HG03175 (cell line): ENCODE measurements around the gene PLPP7.
"Not testable (repeated sequence)": the region's sequence is repeated elsewhere in the genome, so short reads cannot be mapped to it uniquely, and the experiment has no call there.

ENCODE experiments used
- ATAC-seq: cut with Tn5 transposase; IDR thresholded peaks from one replicate; pipeline ENCODE4 v1.9.1; 2021; ENCODE audit warnings: mild to moderate bottlenecking, moderate library complexity; ENCODE audit not compliant: unreplicated experiment

PLPP7 gene

GRCh38 chr9:131266266-131267229, 23.0 kb upstream of the PLPP7 start:
- ATAC-seq: no peak

- ATAC-seq: no peak
These were observed 19.1 kb upstream of the PLPP7 start for GRCh38 chr9:131270171-131271015.

- not testable (repeated sequence) for ATAC-seq
These were observed 18.6 kb upstream of the PLPP7 start for GRCh38 chr9:131271016-131271273.

DNA sequence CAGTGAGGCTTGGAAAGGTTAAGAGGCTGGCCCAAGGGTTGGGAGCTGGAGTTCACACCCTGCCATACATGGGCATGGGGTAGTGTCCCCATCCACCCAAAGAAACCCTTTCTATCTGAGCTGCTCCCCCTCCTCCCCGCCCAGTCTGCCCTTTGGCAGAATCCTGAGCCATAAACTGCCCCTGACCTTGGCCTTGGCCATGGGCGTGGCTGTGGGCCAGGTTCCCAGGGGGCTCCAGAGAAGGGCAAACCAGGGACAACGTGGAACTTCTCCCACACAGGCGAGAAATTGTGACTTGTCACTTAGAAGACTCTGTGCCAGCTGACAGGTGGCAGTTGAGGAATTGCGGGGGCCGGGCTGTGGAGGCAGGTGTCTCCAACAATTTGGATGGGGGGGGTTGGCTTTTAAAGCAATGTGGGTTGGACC, 18.0 kb upstream of the PLPP7 start:
- no peak for ATAC-seq

- no peak for ATAC-seq
These were observed 17.3 kb upstream of the PLPP7 start for GRCh38 chr9:131272212-131272611.

GRCh38 chr9:131273146-131273855, 16.2 kb upstream of the PLPP7 start:
- ATAC-seq: no peak

DNA sequence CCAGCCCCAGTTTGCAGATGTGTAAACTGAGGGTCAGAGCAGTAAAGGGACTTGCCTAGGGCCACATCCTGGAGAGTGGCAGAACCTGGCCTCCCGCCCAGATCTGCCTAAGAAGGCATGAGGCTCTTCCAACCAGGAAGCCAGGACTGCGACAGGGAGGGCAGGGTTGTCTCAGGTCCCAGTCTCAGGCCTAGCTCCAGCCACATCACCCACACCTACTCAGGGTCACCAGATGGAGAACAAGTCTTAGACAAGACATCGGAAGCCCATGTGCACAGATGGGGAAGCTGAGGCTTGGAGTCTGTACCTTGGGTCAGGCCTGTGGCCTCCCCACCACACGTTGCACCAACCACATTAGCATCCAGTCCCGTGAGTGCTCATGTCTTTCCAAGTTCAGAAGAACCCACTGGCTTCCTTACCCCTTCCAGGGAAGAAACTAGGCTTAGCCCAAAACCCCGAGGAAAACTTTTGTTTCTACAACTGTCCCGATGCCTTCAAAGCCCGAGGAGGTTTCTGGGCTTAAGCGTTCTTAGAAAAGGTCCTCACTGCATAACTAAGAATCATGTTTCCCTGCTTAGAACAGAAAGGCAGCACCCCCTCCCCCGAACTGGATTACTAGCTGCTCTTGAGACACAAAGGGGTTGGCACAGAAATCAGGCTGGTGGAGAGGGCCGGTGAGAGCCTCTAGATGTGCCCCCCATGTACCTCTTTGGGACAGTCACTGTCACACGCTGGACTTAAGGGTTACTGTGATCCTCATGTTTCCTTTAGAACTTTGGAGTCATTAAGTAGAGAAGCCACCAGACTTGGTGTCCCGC, 15.5 kb upstream of the PLPP7 start:
- no peak for ATAC-seq

- ATAC-seq: no peak
These were observed 14.7 kb upstream of the PLPP7 start for GRCh38 chr9:131274674-131275331.

DNA sequence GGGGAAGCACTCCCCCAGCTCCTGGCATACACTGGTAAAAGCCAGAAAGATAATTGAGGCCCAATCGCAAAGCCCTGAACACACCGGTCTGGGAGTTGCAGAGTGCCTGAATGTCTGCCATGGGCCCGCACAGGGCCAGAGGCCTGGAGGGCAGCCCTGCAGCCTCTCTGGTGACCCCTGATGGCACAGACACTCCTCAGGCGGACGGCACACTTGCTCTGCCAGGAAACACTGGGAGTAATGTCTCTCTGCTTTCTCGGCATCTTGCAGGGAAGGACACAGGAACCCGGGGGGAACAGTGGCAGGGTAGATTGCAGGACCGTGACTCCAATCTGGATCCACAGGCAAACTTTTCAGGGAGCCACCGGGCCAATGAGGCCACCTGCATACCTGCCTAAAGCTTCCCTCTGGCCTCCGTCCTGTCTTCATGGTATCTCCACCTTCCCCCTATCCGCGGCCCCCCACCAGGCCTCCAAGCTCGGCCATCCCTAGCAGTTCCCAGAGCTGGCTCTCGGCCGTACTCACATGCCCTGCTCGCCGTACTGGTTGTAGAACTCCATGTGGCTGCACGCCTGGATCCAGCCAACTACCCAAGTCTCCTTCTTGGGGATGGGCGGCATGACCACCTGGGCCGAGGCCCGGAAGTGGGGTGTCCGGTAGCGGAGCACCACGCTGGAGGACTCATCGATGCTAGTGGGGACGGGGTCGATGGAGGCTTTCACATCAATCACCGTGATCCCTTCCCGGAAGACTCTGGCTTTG, 14.0 kb upstream of the PLPP7 start:
- no peak for ATAC-seq

- ATAC-seq: no peak
These were observed 13.2 kb upstream of the PLPP7 start, which contains the start of gene FAM78A for GRCh38 chr9:131276094-131276888. Gene FAM78A (minus strand): TSS chr9:131276510. CDS start chr9:131276179, 331 bp downstream.

DNA sequence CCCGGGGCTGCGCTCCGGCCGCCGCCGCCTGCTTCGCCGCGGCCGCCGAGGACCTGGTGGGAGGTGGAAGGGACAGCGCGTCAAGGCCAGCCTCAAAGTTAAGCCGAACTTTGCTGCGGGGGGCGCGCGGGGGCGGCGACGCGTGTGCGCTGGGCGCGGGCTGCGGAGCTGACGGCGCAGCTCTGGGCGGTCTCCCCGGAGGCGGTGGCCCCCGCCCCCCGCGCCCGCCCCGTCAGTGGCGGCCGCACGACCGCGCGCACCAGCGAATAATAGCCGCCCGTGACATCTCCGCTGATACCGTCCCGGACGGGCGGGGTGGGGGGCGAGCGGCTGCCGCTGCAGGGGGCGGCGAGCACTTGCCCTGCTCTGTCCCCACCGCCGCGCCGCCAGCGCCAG, 12.6 kb upstream of the PLPP7 start:
- ATAC-seq: no peak

DNA sequence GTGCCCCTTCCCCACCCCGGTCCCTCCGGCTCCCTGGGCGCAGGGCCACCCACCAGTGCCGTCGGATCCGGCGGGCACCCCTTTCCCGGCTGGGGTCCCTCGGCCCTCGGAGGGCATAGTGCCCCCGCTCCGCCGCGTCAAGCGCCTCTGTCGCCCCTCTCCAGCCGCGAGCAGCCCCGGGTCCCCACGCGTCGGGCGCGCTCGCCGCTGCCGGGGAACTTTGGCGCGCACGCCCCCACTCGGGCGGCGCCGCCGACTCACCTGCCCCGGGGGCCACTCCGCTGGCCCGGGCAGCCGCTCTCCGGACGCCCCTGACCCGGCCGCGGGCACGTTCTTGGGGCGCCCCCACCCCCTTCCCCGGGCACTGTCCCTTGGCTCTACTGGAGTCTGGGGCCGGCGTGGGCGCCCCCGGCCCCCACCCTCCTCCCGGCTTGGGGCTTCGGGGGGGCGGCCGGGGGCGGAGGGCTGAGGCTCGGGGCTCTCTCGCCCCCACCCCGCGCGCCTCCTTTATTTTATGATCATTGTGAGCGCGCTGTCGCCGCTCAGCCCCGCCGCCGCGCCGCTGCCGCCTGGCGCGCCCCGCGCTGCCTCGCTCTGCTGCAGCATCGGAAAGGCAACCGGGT, 12.1 kb upstream of the PLPP7 start:
- no peak for ATAC-seq

DNA sequence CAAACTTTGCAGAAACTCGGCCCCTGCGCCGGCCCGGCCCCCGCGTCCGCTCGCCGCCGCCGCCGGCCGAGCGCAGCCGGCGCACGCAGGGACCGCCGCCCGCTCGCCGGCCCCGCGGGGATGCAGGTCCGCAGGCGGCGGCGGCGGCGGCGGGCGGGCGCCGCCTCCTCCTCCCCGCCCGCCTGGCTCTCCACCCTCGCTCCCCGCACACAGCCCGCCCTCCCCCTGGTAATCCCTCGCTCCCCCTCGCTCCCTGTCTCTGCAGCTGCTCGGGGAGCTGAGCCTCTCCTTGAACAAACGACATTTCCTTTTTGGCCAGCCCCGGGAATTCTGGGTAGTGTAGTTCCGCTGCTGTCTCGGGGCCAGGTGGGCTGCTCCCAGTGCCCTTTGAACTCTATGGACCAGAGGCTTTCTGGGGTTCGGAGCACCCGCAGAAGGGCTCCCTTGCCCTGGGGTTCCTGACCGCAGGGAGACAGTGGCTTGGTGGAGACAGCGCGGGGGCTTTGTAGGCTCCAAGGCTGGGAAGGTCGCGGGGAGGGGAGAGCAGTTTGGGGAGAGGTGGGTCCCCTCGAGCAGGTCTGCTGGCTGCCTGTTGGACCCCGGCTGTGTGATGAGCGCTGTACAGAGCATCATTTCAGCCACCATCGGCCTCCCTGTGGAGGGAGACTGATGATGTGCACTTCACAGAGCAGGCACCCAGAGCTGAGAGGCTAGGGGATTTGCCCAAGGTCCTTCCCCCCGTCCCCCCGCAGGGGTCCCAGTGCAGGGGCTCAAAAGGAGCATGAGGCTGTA, 11.4 kb upstream of the PLPP7 start:
- no peak for ATAC-seq

GRCh38 chr9:131278702-131279111, 10.8 kb upstream of the PLPP7 start:
- no peak for ATAC-seq

- no peak for ATAC-seq
These were observed 10.2 kb upstream of the PLPP7 start for GRCh38 chr9:131279196-131279862.

DNA sequence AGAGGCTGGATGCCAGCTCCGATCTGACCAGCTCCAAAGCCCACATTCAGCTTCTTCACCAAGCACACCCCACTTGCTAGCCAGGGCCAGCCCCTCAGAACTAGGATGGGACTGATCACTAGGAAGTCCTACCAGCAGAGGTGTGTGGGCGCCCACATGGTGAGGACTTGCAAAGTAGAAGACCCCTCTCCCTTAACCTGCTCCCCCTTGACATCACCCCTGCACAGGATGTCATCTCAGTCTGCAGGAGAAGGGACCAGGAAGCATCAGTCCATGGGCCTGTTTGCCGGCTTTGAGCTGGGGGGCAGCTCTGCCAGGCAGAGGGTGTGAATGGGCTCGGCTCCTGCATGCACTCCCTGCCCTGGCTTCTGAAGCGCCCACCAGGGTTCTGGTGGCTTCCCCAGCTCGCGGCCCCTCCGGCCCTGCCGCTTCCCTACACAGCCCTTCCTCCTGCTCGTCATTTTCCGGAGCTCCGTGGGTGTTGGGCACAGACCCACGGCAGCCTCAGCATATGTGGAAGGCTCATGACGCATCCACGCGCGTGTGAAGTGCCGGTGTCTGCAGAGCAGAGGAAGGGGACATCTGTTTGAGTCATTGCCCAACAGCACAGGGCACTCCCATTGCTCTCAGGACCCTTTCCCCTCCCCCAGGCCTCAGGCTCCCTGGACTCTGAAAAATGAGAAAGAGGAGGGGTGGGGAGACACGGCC, 9.5 kb upstream of the PLPP7 start:
- ATAC-seq: no peak
